Panc1 (cell line): ENCODE results near the gene GSDMA. TPM values are rescaled to one million over a fixed set of nuclear protein-coding genes. Genes with fewer than 3 reads are reported as not detected.

ENCODE experiments used
- ATAC-seq: fragments of 200-7000 bp; cut with Tn5 transposase; 2 replicates; pipeline ENCODE4 v1.9.1; 2020; ENCODE audit warnings: mild to moderate bottlenecking, moderate library complexity
- BruUV-seq: library from RNA; stranded (reverse); fragments of 400-500 nt; replicated peaks from 2 replicates; lab custom pipeline; 2021; lab: Mats Ljungman, UMichigan
- CTCF ChIA-PET: fragments of 300-600 bp; sonication (Branson Sonifier 250); formaldehyde crosslinking; loops from one replicate; lab custom pipeline; 2022; ENCODE audit warnings: antibody characterized with exemption; lab: Charles Lee
- POLR2A ChIA-PET: fragments of 300-600 bp; sonication (Branson Sonifier 250); formaldehyde crosslinking; loops from one replicate; lab custom pipeline; 2022; ENCODE audit warnings: antibody characterized with exemption; lab: Charles Lee
- DNase-seq: peaks from one replicate; pipeline ENCODE4 v3.0.0-alpha.2; 2010; ENCODE audit warnings: low read depth, low spot score
- H3K27ac ChIP-seq: 2 replicates; pipeline ENCODE4 v1.5.1; 2011; ENCODE audit warnings: mild to moderate bottlenecking, low read length, inconsistent platforms
- H3K27me3 ChIP-seq: fragments of 200-500 bp; sonication (Bioruptor generic); 2 replicates; pipeline ENCODE4 v1.6.0; 2014; ENCODE audit warnings: low read length, inconsistent platforms; ENCODE audit not compliant: control insufficient read depth, insufficient read depth
- H3K36me3 ChIP-seq: fragments of 200-500 bp; sonication (Bioruptor generic); 2 replicates; pipeline ENCODE4 v1.5.1; 2014; ENCODE audit warnings: inconsistent platforms, mild to moderate bottlenecking, low read length, moderate library complexity; ENCODE audit not compliant: control insufficient read depth, insufficient read depth
- H3K4me1 ChIP-seq: 2 replicates; pipeline ENCODE4 v1.5.1; 2011; ENCODE audit warnings: inconsistent platforms, mild to moderate bottlenecking, low read length, moderate library complexity; ENCODE audit not compliant: control insufficient read depth, insufficient read depth
- H3K4me3 ChIP-seq, 2 experiments: 2 replicates each; pipeline ENCODE4 v1.5.1; 2011 to 2012; ENCODE audit warnings: low read depth in 2 of 2, low read length in 2 of 2, mild to moderate bottlenecking in 2 of 2, inconsistent platforms in 1 of 2, moderate library complexity in 1 of 2
- H3K9me3 ChIP-seq: fragments of 200-500 bp; sonication (Bioruptor generic); 2 replicates; pipeline ENCODE4 v1.5.1; 2014; ENCODE audit warnings: low read depth, mild to moderate bottlenecking, inconsistent platforms, low read length, moderate library complexity; ENCODE audit not compliant: control insufficient read depth, insufficient read depth
- CTCF ChIP-seq: fragments of 450-650 bp; IDR thresholded peaks from 2 replicates; pipeline ENCODE4 v1.5.1; 2017; ENCODE audit warnings: mild to moderate bottlenecking
- POLR2AphosphoS5 ChIP-seq: IDR thresholded peaks from 2 replicates; pipeline ENCODE4 v1.6.1; 2012; ENCODE audit warnings: mild to moderate bottlenecking, low read depth, low read length, moderate library complexity
- REST ChIP-seq, 2 experiments: IDR thresholded peaks; 2 replicates each; pipeline ENCODE4 v1.6.1; 2011 to 2012; ENCODE audit warnings: low read depth in 2 of 2, control low read depth in 1 of 2, low read length in 1 of 2, mild to moderate bottlenecking in 1 of 2, moderate library complexity in 1 of 2; ENCODE audit not compliant: insufficient read depth in 1 of 2
- SIN3A ChIP-seq: IDR thresholded peaks from 2 replicates; pipeline ENCODE4 v1.6.1; 2012; ENCODE audit warnings: low read depth, mild to moderate bottlenecking, low read length, moderate library complexity, borderline replicate concordance; ENCODE audit not compliant: insufficient read depth
- TCF7L2 ChIP-seq: IDR thresholded peaks from 2 replicates; pipeline ENCODE4 v1.6.1; 2011; ENCODE audit warnings: mild to moderate bottlenecking, low read depth, low read length, inconsistent platforms
- in situ Hi-C: cut with HindIII; loops from 2 replicates; pipeline ENCODE4 v1.10.0; 2016; ENCODE audit warnings: low sequenced_read_pairs, low pct_unique_long_range_greater_than_20kb
- intact Hi-C: fragments of 100-400 bp; cut with micrococcal nuclease; formaldehyde crosslinking; loops from one replicate; pipeline ENCODE4 v1.10.0; 2022; ENCODE audit not compliant: unreplicated experiment
- microRNA-seq: library from miRNA; unstranded; fragments of <30 nt; microRNA quantifications from one replicate; pipeline ENCODE4 v1.1.0, GENCODE V29; 2020; ENCODE audit not compliant: unreplicated experiment
- total RNA-seq: library from RNA; stranded (reverse); gene quantifications from one replicate; pipeline ENCODE4 v1.2.1, GENCODE V29; 2021; ENCODE audit not compliant: unreplicated experiment

GSDMA gene
- total RNA-seq, 1 experiment from 2014 or later, result not detected

DNA sequence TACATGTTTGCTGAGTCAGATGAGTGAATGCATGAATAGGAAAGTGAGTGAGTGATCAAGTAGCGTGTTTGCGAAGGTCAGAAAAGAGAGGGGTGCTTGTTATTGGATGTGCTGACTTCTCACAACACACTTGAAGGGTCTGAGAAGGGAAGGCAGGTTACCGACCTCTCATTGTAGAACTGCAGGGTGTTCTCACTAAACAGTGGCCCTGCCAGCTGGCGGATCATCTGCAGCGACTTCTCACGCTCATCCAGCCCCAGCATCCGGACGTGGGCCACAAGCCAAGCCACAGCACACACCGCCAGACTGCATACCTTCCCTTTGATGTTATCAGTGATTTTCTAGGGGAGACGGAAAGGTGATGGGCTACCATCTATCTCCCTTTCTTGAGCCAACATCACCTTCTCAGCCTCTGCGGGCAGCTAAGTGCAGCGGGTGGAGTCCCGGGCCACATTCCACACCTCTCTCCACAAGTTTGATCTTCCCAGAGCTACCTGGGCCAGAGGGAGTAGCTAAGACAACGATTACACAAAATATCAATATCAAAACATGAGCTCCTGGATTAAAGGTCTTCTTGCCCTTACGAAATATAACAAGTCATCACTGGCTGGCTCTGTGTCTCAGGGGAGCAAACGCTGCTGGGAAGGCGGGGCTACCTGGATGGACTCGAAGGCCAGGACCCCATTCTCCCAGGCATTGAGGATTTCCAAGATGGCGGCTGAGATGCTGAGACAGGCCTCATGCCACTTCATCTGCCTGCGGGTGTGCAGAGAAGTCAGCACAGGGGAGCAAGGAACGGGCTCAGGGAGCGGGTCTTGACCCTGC lies 63.4 kb downstream of the GSDMA start:
- TF ChIP-seq REST (IDR thresholded peaks at IDR 0.05; ENCODE audit: insufficient read depth in 1 of 2, low read depth in 2 of 2, low read length in 1 of 2) (no peak), POLR2AphosphoS5 (no peak), CTCF (no peak), SIN3A (no peak), TCF7L2 (no peak)
- TSS peak; percentile 52 for BruUV-seq
- Histone ChIP-seq H3K27me3 (no peaks in the 10 kb centered on the region), H3K4me1 (peaks cover 10% of the 10 kb centered on the region), H3K27ac (no peak overlapping the region), H3K9me3 (no peaks in the 10 kb centered on the region), H3K36me3 (no peaks in the 10 kb centered on the region), H3K4me3 (no peak overlapping the region)
- in situ Hi-C loops, result no loop called here
- ATAC-seq (no peak), DNase-seq (no peak)
- ChIA-PET POLR2A (interaction anchor here (0.5 kb wide), 1 partner anchor 11 kb away, joined by 5 read pairs; no protein-coding TSS in a partner anchor), CTCF (interaction anchor here (0.6 kb wide), 1 partner anchor 9 kb away, joined by 3 read pairs; no protein-coding TSS in a partner anchor)
- intact Hi-C loops, result no loop called here

GRCh38 chr17:40026816-40027613 lies 64.2 kb downstream of the GSDMA start:
- DNase-seq (peak; percentile 47), ATAC-seq (peak; percentile 95)
- Histone ChIP-seq H3K4me1 (peaks cover 2% of the 10 kb centered on the region), H3K9me3 (no peaks in the 10 kb centered on the region), H3K36me3 (no peaks in the 10 kb centered on the region), H3K27me3 (no peaks in the 10 kb centered on the region), H3K4me3 (no peak overlapping the region), H3K27ac (no peak overlapping the region)
- BruUV-seq, result no TSS peak
- in situ Hi-C loops, result no loop called here
- intact Hi-C loops, result no loop called here
- ChIA-PET POLR2A (interaction anchor here (0.5 kb wide), 1 partner anchor 11 kb away, joined by 5 read pairs; no protein-coding TSS in a partner anchor), CTCF (interaction anchor here (0.5 to 1.2 kb wide), 5 partner anchors 21 to 47 kb away, joined by 3 to 8 read pairs (median 5); partner anchors contain the start of genes MED24 and PSMD3)
- TF ChIP-seq SIN3A, result no peak
- peak; percentile 96 for TF ChIP-seq CTCF
- TF ChIP-seq TCF7L2, result no peak

Small RNAs within 50 kb of the gene (microRNA-seq; reads per million reads assigned to microRNA genes)
- 2.2 reads per million for gene MIR6884

Other genes starting within 250 kb of the GSDMA start
- gene MIEN1, start 232.5 kb upstream of the GSDMA start, total RNA-seq, result 103 TPM
- gene GRB7, start 225.1 kb upstream of the GSDMA start, total RNA-seq, result 2.8 TPM
- 0.59 TPM for gene IKZF3, start 98.7 kb upstream of the GSDMA start, total RNA-seq
- not detected for gene ZPBP2, start 94.8 kb upstream of the GSDMA start, total RNA-seq
- 2.9 TPM for gene GSDMB, start 44.4 kb upstream of the GSDMA start, total RNA-seq
- 55.1 TPM for gene ORMDL3, start 35.4 kb upstream of the GSDMA start, total RNA-seq
- gene LRRC3C, start 35.3 kb upstream of the GSDMA start, total RNA-seq, result not detected
- 175 TPM for gene PSMD3, start 17.8 kb downstream of the GSDMA start, total RNA-seq
- gene CSF3, start 52.4 kb downstream of the GSDMA start, total RNA-seq, result not detected
- 93.9 TPM for gene MED24, start 91.4 kb downstream of the GSDMA start, total RNA-seq
- gene THRA, start 100.0 kb downstream of the GSDMA start, total RNA-seq, result 11.7 TPM
- gene NR1D1, start 137.6 kb downstream of the GSDMA start, total RNA-seq, result 8.8 TPM
- 96.3 TPM for gene MSL1, start 159.0 kb downstream of the GSDMA start, total RNA-seq
- 97.4 TPM for gene CASC3, start 177.5 kb downstream of the GSDMA start, total RNA-seq
- gene RAPGEFL1, start 214.5 kb downstream of the GSDMA start, total RNA-seq, result 6.5 TPM